Activated CD4-positive, CD25-positive, alpha-beta regulatory T cell treated with anti-CD3 and anti-CD28 coated beads, Interleukin-2, amount 50 U/mL, for 24 hours (primary cell): ENCODE data around the gene S100A11.
"Not testable (repeated sequence)": the region's sequence is repeated elsewhere in the genome, so short reads cannot be mapped to it uniquely, and the experiment has no call there.

Experiments
- ATAC-seq, 2 donors: fragments of 150-1000 bp; cut with Tn5 transposase; one replicate each; pipeline ENCODE4 v1.10.0; 2021; ENCODE audit warnings: mild to moderate bottlenecking in 1 of 2, moderate library complexity in 1 of 2

S100A11 gene

GRCh38 chr1:152036267-152037216, at the start of gene S100A11:
Gene S100A11 (minus strand): TSS chr1:152037004. CDS start chr1:152036915, 89 bp downstream.
- peak; percentile 78 to 80 for ATAC-seq

DNA sequence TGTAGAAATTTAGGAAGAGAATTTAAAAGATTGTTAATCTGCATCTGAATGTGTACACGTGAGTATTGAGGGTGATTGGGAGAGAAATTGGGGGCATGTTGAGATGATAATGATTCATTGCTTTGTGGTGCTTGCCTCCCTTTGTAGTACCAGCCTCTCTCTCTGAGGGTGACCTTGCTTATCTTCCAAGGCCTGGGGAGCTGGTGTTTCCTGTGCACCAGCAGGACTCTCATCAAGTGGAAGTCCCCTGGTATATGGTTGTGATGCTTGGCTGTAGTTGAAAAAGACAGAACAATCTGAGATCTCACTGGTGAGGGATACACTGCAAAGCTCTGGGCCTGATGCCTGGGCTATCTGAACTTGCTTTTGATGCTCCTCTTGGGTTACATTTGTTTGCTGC, 48.0 kb upstream of the S100A11 start:
- ATAC-seq, result no peak

DNA sequence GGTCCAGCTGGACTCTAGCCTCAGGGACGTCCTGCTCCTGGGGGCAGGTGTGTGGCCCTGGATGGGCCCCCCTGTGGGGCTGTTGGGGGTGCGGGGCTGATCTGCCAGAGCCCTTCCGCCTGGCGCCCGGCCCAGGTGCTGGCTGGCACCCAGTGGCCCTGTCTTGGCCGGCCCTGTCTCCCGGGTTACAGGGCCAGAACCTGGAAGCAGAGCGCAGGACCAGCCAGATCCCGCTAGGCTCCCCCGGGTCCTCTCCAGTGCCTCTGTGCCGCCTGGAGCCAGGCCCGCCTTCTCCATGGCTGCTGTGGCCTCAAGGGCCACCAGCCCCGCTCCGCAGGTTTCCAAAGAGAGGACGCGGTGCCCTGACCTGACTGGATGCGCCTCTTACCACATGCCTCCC, 44.2 kb upstream of the S100A11 start:
- ATAC-seq, result not testable (repeated sequence)

DNA sequence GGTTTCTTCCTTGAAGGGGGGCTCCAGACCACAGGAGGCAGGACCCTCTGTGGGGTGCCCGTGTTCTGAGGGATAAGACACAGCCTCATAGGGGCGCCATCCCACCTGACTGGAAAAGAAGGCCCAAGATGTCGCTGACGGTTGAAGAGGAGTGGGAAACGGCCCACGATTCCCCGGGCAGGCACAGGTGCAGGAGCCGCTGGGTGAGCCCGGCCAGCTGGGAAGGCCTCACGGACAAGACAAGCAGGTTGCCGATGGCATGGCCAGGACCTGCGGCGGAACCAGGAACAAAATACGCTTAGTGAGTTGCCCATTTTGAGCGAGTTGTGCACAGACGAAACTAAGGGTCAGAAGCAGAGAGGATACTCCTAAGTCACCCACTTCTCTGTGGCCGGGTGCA, 43.7 kb upstream of the S100A11 start:
- ATAC-seq, result not testable (repeated sequence)

GRCh38 chr1:152078831-152079441, 42.1 kb upstream of the S100A11 start:
- ATAC-seq, result no peak

DNA sequence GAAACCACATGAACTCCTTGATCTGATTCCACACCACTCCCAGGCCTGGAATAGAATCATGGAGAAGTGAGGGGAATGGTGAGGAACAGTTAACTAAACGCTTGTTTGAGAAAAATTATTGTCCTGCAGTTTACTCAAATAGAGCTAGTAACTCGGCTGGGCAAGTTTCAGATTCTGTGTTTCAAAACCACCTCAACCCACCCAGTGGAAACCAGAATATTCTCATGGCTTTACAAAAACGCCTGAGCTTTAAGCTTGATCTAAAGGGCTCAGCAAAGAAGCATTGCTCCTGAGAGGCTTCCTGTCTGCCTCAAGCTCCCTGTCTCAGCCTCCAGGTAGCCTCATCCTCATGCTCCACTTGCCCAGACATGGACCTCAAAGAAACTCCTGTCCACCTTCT, 35.5 kb upstream of the S100A11 start:
- ATAC-seq, result no peak

DNA sequence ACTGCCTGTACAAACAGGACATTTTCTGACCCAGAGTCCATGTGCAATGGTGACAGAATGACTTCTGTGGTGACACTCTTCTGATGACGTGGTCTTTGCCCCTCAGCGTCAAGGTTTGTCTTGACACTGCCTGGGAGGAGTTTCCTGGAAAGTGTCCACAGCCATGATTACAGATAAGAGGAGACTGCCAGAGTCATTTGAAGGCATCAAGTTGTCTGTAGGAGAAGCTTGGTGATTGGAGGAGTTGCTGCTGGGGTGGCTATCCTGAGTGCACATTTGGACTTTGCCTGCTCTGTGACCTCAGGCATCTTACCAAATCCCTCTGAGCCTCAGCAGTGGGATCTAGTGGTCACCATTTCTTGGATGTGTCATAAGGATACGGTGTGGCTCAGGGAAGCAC, 34.3 kb upstream of the S100A11 start:
- ATAC-seq, result no peak

- ATAC-seq, result no peak
Observed at GRCh38 chr1:152067929-152068328, 31.1 kb upstream of the S100A11 start.

- ATAC-seq, result no peak
Observed at GRCh38 chr1:152067150-152067549, 30.3 kb upstream of the S100A11 start.

GRCh38 chr1:152061952-152062351, 25.1 kb upstream of the S100A11 start:
- no peak for ATAC-seq

DNA sequence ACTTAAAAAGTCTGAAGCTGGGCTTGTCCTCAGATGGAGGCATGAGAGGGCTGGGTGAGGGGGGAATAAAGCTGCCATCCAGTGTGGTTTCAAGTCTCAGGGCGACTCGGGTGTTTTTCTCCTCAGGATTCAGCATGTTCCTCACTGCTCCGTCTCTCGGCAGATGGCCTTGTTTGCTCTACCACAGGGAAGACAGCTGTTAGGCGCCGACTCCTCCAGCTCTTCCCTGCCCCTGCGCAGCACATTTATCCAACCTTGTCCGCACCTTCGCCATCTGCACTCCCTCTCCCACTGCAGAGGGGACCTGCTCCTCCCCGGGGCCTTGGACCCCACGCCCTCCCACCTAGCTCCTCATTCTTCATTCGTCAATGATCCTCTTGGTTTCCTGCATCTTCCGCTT, 16.6 kb upstream of the S100A11 start:
- ATAC-seq, result no peak

DNA sequence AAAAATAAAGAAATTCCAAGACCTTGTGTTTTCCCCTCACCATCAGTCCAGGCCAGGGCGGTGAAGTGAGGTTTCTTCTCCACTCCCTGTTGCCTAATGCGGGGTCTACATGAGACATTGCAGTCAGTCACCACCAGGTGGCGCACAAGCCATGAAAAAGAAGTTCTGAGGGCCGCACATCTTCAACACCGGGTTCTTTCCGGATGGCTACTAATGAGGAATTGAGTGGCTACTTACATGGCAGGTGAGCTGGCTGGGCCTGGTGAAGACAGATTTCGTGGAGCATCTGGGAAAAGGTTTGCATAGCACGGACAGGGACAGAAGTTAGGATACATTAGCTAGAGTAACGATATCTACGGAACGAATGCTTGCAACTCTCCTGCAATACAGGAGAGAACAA, 15.8 kb upstream of the S100A11 start:
- ATAC-seq, result no peak

DNA sequence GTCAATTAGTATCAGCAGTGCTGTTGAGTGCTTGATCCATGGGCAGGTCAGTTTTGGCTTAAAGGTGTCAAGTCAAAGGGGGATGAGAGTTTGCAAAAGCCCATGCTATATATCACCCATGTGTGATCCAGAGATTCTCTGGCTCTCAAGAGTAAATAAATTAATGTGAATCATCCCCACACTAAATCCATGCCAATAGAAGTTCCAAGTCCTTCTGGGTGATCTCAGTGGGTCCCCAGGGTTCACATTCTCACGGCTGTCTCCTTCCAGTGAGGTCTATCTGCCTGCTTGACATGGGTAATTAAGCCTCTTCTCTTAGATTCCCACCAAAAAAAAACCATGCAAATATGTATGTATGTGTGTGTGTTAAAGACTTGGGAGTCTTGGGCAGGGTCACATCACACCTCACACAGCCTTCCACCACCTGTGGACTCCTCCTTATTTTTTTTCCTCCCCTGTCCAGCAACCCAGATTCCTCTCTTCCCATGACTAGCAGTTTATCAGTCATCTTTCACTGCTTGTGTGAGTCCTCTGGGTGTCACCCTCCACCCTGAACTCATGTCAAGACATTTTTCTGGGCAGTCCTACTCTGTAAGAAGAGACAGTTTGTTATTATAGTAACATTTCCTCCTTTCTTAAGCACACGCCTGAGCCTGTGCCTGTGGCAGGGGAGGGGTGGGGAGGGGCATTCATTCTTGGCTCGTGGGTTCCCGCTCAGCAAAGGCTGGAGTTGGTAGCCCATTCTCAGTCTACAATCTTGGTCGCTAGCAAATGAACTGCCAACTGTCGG, 14.3 kb upstream of the S100A11 start:
- no peak for ATAC-seq

DNA sequence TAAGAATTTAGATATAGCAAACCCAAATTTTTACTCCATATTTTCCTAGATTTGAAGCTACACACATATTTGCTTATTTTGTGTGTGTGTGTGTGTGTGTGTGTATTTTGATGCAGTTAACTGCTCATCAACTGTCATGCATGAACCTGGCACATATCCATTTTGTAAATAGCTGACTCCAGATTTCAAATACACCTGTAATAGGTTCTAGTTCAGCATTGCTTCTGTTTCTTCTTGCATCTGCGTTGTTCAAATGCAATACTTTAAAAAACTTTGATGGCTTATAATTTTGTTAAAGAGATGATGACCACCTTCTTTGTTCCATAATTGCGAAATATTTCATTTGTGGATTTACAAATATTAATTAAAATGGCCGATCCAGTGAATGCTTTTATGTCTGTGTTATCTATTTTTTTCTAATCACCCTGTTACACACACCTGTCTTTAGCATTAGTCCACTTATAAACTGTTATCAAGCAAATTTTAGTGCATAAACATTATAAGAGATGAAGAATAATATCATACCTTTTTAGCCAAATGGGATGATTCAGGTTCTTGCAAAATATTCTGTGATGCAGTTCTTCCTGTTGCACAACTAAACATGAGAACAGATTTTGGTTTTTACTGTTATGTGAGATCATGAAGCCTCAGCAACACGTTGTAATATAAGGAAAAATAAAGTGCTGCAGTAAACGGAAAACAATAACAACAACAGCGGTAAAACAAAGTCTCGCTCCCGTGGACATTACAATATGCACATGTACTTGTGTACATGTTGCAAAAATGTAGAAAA, 12.7 kb upstream of the S100A11 start:
- ATAC-seq, result no peak

GRCh38 chr1:152048416-152049009, 11.7 kb upstream of the S100A11 start:
- ATAC-seq, result peak; percentile 11 to 17

DNA sequence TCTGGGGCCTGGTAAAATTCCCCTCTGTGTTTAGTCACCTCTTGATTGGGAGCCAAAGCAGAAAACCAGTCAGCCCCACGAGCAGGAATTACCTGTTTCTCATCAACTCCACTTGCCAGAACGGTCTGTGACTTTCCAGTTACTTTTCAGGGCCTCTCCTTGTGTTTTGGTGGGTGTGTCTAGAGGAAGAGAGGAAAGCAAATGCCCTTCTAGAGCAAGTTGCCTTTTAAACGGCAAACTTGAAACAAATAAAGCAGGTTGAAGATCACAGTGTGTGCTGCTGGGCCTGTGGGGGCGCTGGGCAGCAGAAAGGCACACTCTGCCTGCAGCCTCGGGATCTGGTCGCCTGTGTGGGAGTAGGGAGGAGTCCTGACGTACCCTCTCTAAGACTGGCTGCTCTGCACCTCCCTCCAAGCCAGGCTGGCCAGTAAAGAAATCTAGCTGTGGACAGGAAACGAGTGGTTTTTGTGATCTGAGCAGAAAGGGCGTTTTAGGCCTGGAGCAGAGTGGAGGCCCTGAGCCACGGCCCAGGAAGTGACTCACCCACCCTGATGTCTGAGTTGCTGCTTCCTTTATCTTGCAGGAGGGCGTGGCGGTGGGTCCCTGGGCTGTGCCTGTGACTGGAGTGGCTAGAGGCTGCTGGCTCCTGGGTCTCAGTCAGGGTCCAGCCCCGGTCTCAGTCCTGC, 11.1 kb upstream of the S100A11 start:
- peak; percentile 96 for ATAC-seq

- ATAC-seq, result no peak
Observed at GRCh38 chr1:152047413-152047729, 10.6 kb upstream of the S100A11 start.

DNA sequence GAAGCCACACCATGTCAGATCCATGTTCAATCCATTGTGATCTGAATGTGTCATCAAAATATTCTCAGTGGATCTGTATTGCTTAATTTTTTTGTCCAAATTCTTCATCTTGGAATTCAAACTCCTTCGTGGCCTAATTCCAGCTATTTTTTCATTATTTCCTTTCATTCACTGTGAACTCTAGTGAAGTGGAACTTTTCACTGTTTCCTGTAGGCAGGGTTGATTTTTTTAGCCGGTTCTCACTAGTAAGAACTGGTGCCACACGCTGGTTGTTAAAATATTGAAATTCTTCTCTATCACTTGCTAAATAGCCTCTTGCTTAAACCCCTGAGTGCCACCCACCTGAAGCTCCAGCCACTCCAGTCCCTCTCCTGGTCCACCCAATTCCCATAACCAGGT, 7.6 kb upstream of the S100A11 start:
- ATAC-seq, result no peak

DNA sequence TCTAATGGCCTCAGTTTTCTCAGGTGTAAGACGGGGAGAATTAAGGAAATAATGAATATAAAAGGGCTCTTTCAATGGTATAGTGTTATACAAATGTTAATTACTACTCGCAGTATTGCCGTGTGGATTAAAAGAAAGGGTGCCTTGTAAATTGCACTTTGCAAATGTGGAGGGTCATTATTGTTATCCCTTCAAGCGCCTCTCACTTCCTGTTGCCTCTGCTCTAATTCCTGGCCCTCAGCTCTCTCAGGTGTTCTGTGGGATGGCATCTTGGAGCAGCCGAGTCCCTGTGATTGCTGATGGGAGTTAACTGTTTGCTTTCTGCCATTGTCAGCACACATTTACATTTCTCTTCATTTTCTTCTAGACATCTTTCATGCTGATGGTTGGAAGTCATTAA, 7.1 kb upstream of the S100A11 start:
- ATAC-seq, result no peak

DNA sequence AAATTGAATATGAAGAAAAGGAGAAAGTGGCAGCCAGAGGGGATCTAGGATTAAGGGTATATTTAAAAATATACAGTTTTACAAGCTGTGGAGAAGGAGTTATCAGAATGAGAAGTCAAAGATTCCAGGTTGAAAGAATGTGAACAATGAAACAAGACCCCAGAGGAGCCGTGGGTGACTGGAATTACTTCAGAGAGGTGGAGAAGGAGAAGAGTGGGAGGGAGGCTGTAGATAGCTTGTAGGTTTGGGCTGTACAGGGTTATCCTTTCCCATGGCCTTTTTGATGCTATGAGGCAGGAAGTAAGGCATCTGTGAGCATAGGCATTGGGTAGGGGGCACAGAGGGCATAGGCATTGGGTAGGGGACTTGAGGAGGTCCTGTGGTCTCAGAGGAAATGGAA, 5.2 kb upstream of the S100A11 start:
- ATAC-seq, result no peak

DNA sequence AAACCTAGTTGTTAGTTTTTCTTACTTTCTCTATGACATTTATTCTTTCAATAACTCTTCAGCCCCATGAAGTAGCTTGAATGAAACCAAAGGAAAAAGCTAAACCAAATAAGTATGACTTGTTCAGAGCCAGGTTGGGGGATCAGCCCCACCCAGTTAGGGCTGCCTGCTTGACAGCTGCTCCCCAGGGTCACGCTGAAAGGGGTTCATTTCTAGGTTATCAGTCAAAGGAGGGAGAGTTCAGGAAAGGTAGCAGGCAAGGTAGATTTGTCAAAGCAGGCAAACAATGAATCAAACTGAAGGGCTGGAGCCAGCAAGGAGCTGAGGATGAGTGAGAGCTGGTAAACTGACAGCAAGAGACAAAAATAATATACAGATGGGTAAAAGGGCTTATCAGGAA, 3.1 kb upstream of the S100A11 start:
- ATAC-seq, result no peak

- no peak for ATAC-seq
Observed at GRCh38 chr1:152039461-152039860, 2.7 kb upstream of the S100A11 start.
